SK-N-SH (cell line): ENCODE measurements around the gene TERC. TPM values are rescaled to one million over a fixed set of nuclear protein-coding genes. Genes with fewer than 3 reads are reported as not detected.

Experiments
- CTCF ChIA-PET: fragments of 300-600, 350-600 bp; formaldehyde crosslinking; extraction: SDS; loops from one replicate; lab custom pipeline; 2021; lab: Yijun Ruan, JAX
- POLR2A ChIA-PET: fragments of 350-600 bp; sonication (Branson Sonifier 250); formaldehyde crosslinking; extraction: SDS; loops from one replicate; lab custom pipeline; 2020; ENCODE audit warnings: antibody characterized with exemption, inconsistent platforms; lab: Yijun Ruan, JAX
- DNase-seq: peaks from one replicate; pipeline ENCODE4 v3.0.0; 2012
- H2AFZ ChIP-seq: fragments of 200-600 bp; sonication (generic); 2 replicates; pipeline ENCODE4 v1.8.1; 2016; ENCODE audit warnings: antibody characterized with exemption, mild to moderate bottlenecking, low read depth
- H3F3A ChIP-seq: fragments of 200-600 bp; sonication (generic); replicated peaks from 2 replicates; pipeline ENCODE3; 2016; ENCODE audit warnings: antibody characterized with exemption, mild to moderate bottlenecking; ENCODE audit not compliant: insufficient read depth
- H3K27ac ChIP-seq, 2 experiments: fragments of 200-500 bp in 1 of 2; fragments of 200-600 bp in 1 of 2; sonication (Bioruptor generic) in 1 of 2; sonication (generic), shearing (Covaris generic) in 1 of 2; 2 replicates each; pipeline versions ENCODE4 v1.5.1 to v1.6.1; 2014 to 2016; ENCODE audit warnings: low read depth in 2 of 2, inconsistent platforms in 1 of 2, low read length in 1 of 2, mild to moderate bottlenecking in 1 of 2, mixed read lengths in 1 of 2
- H3K27me3 ChIP-seq: fragments of 200-600 bp; sonication (generic), shearing (Covaris generic); 2 replicates; pipeline ENCODE4 v1.6.1; 2016; ENCODE audit warnings: mixed run types; ENCODE audit not compliant: insufficient read depth
- H3K36me3 ChIP-seq, 2 experiments: fragments of 200-500 bp in 1 of 2; fragments of 200-600 bp in 1 of 2; sonication (Bioruptor generic) in 1 of 2; sonication (generic) in 1 of 2; replicated peaks in 1 of 2; 2 replicates each; pipeline versions ENCODE3 to v1.5.1; 2014 to 2016; ENCODE audit warnings: low read length in 1 of 2, mild to moderate bottlenecking in 1 of 2; ENCODE audit not compliant: insufficient read depth in 2 of 2, control insufficient read depth in 1 of 2
- H3K4me1 ChIP-seq, 2 experiments: fragments of 200-500 bp in 1 of 2; fragments of 200-600 bp in 1 of 2; sonication (Bioruptor generic) in 1 of 2; sonication (generic), shearing (Covaris generic) in 1 of 2; 2 replicates each; pipeline versions ENCODE4 v1.5.1 to v1.6.1; 2014 to 2016; ENCODE audit warnings: low read depth in 1 of 2, low read length in 1 of 2, mixed run types in 1 of 2; ENCODE audit not compliant: insufficient read depth in 2 of 2, control insufficient read depth in 1 of 2
- H3K4me2 ChIP-seq: fragments of 200-600 bp; sonication (generic), shearing (Covaris generic); 2 replicates; pipeline ENCODE4 v1.6.1; 2017; ENCODE audit warnings: mixed run types
- H3K4me3 ChIP-seq, 2 experiments: fragments of 200-500 bp in 1 of 2; fragments of 200-600 bp in 1 of 2; sonication (Bioruptor generic) in 1 of 2; sonication (generic), shearing (Covaris generic) in 1 of 2; 2 replicates each; pipeline versions ENCODE4 v1.5.1 to v1.8.1; 2014 to 2016; ENCODE audit warnings: low read depth in 2 of 2, inconsistent platforms in 1 of 2, low read length in 1 of 2, mild to moderate bottlenecking in 1 of 2, mixed read lengths in 1 of 2, moderate library complexity in 1 of 2
- H3K79me2 ChIP-seq: fragments of 200-600 bp; sonication (generic); 2 replicates; pipeline ENCODE4 v1.8.1; 2017; ENCODE audit warnings: mild to moderate bottlenecking; ENCODE audit not compliant: insufficient read depth
- H3K9ac ChIP-seq: fragments of 200-600 bp; sonication (generic); 2 replicates; pipeline ENCODE4 v1.6.1; 2017; ENCODE audit warnings: mixed run types
- H3K9me2 ChIP-seq: fragments of 200-600 bp; sonication (generic); 2 replicates; pipeline ENCODE4 v1.6.1; 2017; ENCODE audit warnings: mixed run types
- H3K9me3 ChIP-seq: fragments of 200-600 bp; sonication (generic); 2 replicates; pipeline ENCODE4 v1.6.1; 2017; ENCODE audit warnings: mixed run types, mild to moderate bottlenecking, moderate library complexity
- H4K20me1 ChIP-seq: fragments of 200-600 bp; sonication (generic); 2 replicates; pipeline ENCODE4 v1.6.1; 2017; ENCODE audit warnings: mild to moderate bottlenecking, mixed run types; ENCODE audit not compliant: insufficient read depth
- CHD2 ChIP-seq: fragments of 150-350 bp; IDR thresholded peaks from 2 replicates; pipeline ENCODE4 v1.6.1; 2018; ENCODE audit warnings: low read length; ENCODE audit not compliant: partially characterized antibody
- ELF1 ChIP-seq: IDR thresholded peaks from 2 replicates; pipeline ENCODE4 v1.4.0; 2012
- EP300 ChIP-seq, 2 experiments: IDR thresholded peaks; 2 replicates each; pipeline versions ENCODE4 v1.4.0 to v1.6.1; 2012; ENCODE audit warnings: borderline replicate concordance in 1 of 2, low read depth in 1 of 2, low read length in 1 of 2
- FOXM1 ChIP-seq: IDR thresholded peaks from 2 replicates; pipeline ENCODE4 v1.4.0; 2012; ENCODE audit warnings: low read depth, mild to moderate bottlenecking
- NFIC ChIP-seq: IDR thresholded peaks from 2 replicates; pipeline ENCODE4 v1.4.0; 2012; ENCODE audit warnings: borderline replicate concordance
- NRF1 ChIP-seq: IDR thresholded peaks from 2 replicates; pipeline ENCODE4 v1.6.1; 2012; ENCODE audit warnings: low read depth, mild to moderate bottlenecking, low read length
- PBX3 ChIP-seq: IDR thresholded peaks from 2 replicates; pipeline ENCODE4; 2012
- SIN3A ChIP-seq: IDR thresholded peaks from 2 replicates; pipeline ENCODE4 v1.6.1; 2012; ENCODE audit warnings: low read depth, mild to moderate bottlenecking, low read length, moderate library complexity, borderline replicate concordance
- SMC3 ChIP-seq: IDR thresholded peaks from 2 replicates; pipeline ENCODE4 v1.6.1; 2012; ENCODE audit warnings: low read depth, low read length, improper control_type of control experiment
- TCF12 ChIP-seq: IDR thresholded peaks from 2 replicates; pipeline ENCODE4 v1.4.0; 2012
- ZBTB33 ChIP-seq: IDR thresholded peaks from 2 replicates; pipeline ENCODE4 v1.4.0; 2012; ENCODE audit warnings: low read depth, borderline replicate concordance
- WGBS: methylation state at CpG from one replicate; pipeline ENCODE4 v1.1.6; 2017; ENCODE audit warnings: low lambda C conversion rate; 5-methylcytosine and 5-hydroxymethylcytosine counted together
- polyA plus RNA-seq, 3 experiments: library from polyadenylated mRNA; depleted of rRNA; stranded (reverse); fragments of >200 nt; gene quantifications; 2 replicates each; pipeline ENCODE4 v1.2.3, GENCODE V29; 2012
- TF ChIP-seq, protein P1 (sequence below): fragments of 150-350 bp; IDR thresholded peaks from 2 replicates; pipeline ENCODE4 v1.6.1; 2017; ENCODE audit warnings: antibody characterized with exemption, low read length, low read depth, borderline replicate concordance

TERC gene
- polyA plus RNA-seq, 1 of the 3 experiments (the other 2 are of a cell fraction) = 0.64 TPM

- DNase-seq = no peak
- Histone ChIP-seq H3K79me2 (peaks cover 43% of the 10 kb centered on the region), H3K27ac (no peak overlapping the region), H3K4me1 (no peaks in the 10 kb centered on the region; a peak in 1 of 4 replicates)
- no peak for TF ChIP-seq ZBTB33
- no peak for TF ChIP-seq SIN3A
- TF ChIP-seq SMC3 = no peak
- TF ChIP-seq CHD2 = no peak
- TF ChIP-seq, all 33 proteins: peak for 0
- H3K4me3 ChIP-seq = no peak overlapping the region
- no peaks in the 10 kb centered on the region for H3K9me3 ChIP-seq
- H3K9me2 ChIP-seq = no peaks in the 10 kb centered on the region
- WGBS = 76% methylated on average over 2 of the region's 2 CpGs
- ChIA-PET POLR2A (interaction anchor here (0.6 kb wide), 1 partner anchor 11 kb away, joined by 4 read pairs; no protein-coding TSS in a partner anchor), CTCF (no interaction called here)
- no peaks in the 10 kb centered on the region for H3K27me3 ChIP-seq
- H3F3A ChIP-seq = peaks cover 5% of the 10 kb centered on the region
- H3K36me3 ChIP-seq = peaks cover 86 to 93% of the 10 kb centered on the region in 2 experiments
- 0 out of 2 replicates have a peak, but pooled peaks cover 3% of the 10 kb centered on the region for H4K20me1 ChIP-seq
- no peak overlapping the region for H2AFZ ChIP-seq
- H3K4me2 ChIP-seq = no peak overlapping the region
- H3K9ac ChIP-seq = no peak overlapping the region
These were observed 15.9 kb upstream of the TERC start for GRCh38 chr3:169780742-169781141.

DNA sequence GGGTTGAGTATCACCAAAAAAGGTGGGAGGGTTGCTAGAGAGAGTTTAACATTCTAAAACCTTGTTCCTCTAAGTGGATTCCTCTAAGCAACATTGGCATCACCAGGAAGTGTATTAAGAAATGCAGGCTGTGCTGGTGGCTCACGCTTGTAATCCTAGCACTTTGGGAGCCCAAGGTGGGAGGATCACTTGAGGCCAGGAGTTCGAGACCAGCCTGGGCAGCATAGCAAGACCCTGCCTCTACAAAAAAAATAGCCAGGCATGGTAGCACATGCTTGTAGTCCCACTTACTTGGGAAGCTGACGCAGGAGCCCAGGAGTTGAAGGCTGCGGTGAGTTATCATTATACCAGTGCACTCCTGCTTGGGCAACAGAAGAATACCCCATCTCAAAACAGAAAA lies 13.0 kb upstream of the TERC start:
- Histone ChIP-seq H3K9ac (no peak overlapping the region), H3K79me2 (peaks cover 68% of the 10 kb centered on the region), H3K27ac (no peak overlapping the region), H3K4me1 (peaks cover 4 to 10% of the 10 kb centered on the region in 2 experiments; a peak in 3 of 4 replicates), H3K4me2 (no peak overlapping the region), H2AFZ (no peak overlapping the region), H3K9me2 (no peaks in the 10 kb centered on the region), H3K27me3 (no peaks in the 10 kb centered on the region), H3F3A (peaks cover 11% of the 10 kb centered on the region), H4K20me1 (0 out of 2 replicates have a peak, but pooled peaks cover 4% of the 10 kb centered on the region), H3K9me3 (no peaks in the 10 kb centered on the region), H3K4me3 (no peak overlapping the region), H3K36me3 (peaks cover 70 to 79% of the 10 kb centered on the region in 2 experiments)
- ChIA-PET POLR2A (no interaction called here), CTCF (interaction anchor here (0.7 kb wide), 1 partner anchor 23 kb away, joined by 3 read pairs; no protein-coding TSS in a partner anchor)
- TF ChIP-seq PBX3 (no peak), TCF12 (no peak), NRF1 (no peak), FOXM1 (no peak), NFIC (no peak), EP300 (IDR thresholded peaks at IDR 0.05; ENCODE audit: borderline replicate concordance in 1 of 2, low read depth in 1 of 2, low read length in 1 of 2) (no peak), ELF1 (no peak)
- TF ChIP-seq, protein P1, sequence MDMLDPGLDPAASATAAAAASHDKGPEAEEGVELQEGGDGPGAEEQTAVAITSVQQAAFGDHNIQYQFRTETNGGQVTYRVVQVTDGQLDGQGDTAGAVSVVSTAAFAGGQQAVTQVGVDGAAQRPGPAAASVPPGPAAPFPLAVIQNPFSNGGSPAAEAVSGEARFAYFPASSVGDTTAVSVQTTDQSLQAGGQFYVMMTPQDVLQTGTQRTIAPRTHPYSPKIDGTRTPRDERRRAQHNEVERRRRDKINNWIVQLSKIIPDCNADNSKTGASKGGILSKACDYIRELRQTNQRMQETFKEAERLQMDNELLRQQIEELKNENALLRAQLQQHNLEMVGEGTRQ = no peak
- DNase-seq = no peak
- WGBS = 85% methylated on average over 4 of the region's 4 CpGs
